HepG2 (cell line): ENCODE measurements around the gene FGD3. TPM values are rescaled to one million over a fixed set of nuclear protein-coding genes. Genes with fewer than 3 reads are reported as not detected.

ENCODE experiments used
- ATAC-seq: fragments of 200-7000 bp; cut with Tn5 transposase; 3 replicates; pipeline ENCODE4 v1.9.1; 2020; ENCODE audit warnings: mild to moderate bottlenecking, moderate library complexity
- BruUV-seq: library from RNA; stranded (reverse); fragments of 400-500 nt; replicated peaks from 2 replicates; lab custom pipeline; 2021; lab: Mats Ljungman, UMichigan
- CTCF ChIA-PET: fragments of 300-600 bp; formaldehyde crosslinking; extraction: SDS; loops from one replicate; lab custom pipeline; 2021; ENCODE audit warnings: low total read pairs, inconsistent platforms, low intra/inter-chr PET ratio; lab: Yijun Ruan, JAX
- POLR2A ChIA-PET: fragments of 350-600 bp; sonication (Branson Sonifier 250); formaldehyde crosslinking; loops from one replicate; lab custom pipeline; 2020; ENCODE audit warnings: antibody characterized with exemption, inconsistent platforms; lab: Yijun Ruan, JAX
- DNase-seq: peaks from one replicate; pipeline ENCODE4 v3.0.0-alpha.2; 2015; ENCODE audit warnings: low spot score
- FAIRE-seq: peaks from 3 replicates; lab custom pipeline; 2011; peaks lifted over from hg19 to GRCh38; lab: Jason Lieb, UNC
- H2AFZ ChIP-seq: one replicate; pipeline ENCODE4 v1.6.1; 2011; ENCODE audit warnings: low read length, inconsistent platforms
- H3K27ac ChIP-seq: fragments of 300-600 bp; 3 replicates; pipeline ENCODE4 v1.8.0; 2011; ENCODE audit warnings: mixed run types, mild to moderate bottlenecking, mixed read lengths, low read length, inconsistent platforms; ENCODE audit not compliant: insufficient read depth; ENCODE audit errors: extremely low read length
- H3K27me3 ChIP-seq, 2 experiments: fragments of 200-600 bp in 1 of 2; 2 replicates in 1 of 2; 3 replicates in 1 of 2; pipeline versions ENCODE4 v1.6.0 to v1.8.0; 2011; ENCODE audit warnings: low read length in 2 of 2, mild to moderate bottlenecking in 2 of 2, moderate library complexity in 2 of 2, inconsistent platforms in 1 of 2; ENCODE audit not compliant: insufficient read depth in 2 of 2, control insufficient read depth in 1 of 2
- H3K36me3 ChIP-seq, 2 experiments: fragments of 200-600 bp in 1 of 2; replicated peaks in 1 of 2; 2 replicates in 1 of 2; 3 replicates in 1 of 2; pipeline versions ENCODE4 v1.5.1 to v1.8.0; 2011; ENCODE audit warnings: low read length in 2 of 2, inconsistent platforms in 1 of 2; ENCODE audit not compliant: insufficient read depth in 2 of 2, control insufficient read depth in 1 of 2
- H3K4me1 ChIP-seq: 2 replicates; pipeline ENCODE4 v1.5.1; 2012; ENCODE audit warnings: low read length, inconsistent platforms; ENCODE audit not compliant: insufficient read depth
- H3K4me2 ChIP-seq: 2 replicates; pipeline ENCODE4 v1.6.0; 2011; ENCODE audit warnings: low read depth, low read length, inconsistent platforms
- H3K4me3 ChIP-seq, 3 experiments: fragments of 200-600 bp in 1 of 3; sonication (generic), shearing (Covaris generic) in 1 of 3; replicated peaks in 1 of 3; 2 replicates each; pipeline ENCODE4 v1.5.1; 2011 to 2016; ENCODE audit warnings: low read length in 3 of 3, inconsistent platforms in 2 of 3, low read depth in 2 of 3, mild to moderate bottlenecking in 2 of 3, control low read depth in 1 of 3, mixed read lengths in 1 of 3; ENCODE audit not compliant: insufficient read depth in 1 of 3
- H3K79me2 ChIP-seq: one replicate; pipeline ENCODE4 v1.6.1; 2011; ENCODE audit warnings: low read length, inconsistent platforms; ENCODE audit not compliant: insufficient read depth
- H3K9ac ChIP-seq: 2 replicates; pipeline ENCODE4 v1.6.0; 2011; ENCODE audit warnings: mild to moderate bottlenecking, low read depth, low read length, inconsistent platforms; ENCODE audit not compliant: insufficient read depth
- H3K9me3 ChIP-seq: 2 replicates; pipeline ENCODE4 v1.5.1; 2012; ENCODE audit warnings: mild to moderate bottlenecking, low read length
- H4K20me1 ChIP-seq: 2 replicates; pipeline ENCODE4 v1.6.0; 2011; ENCODE audit warnings: inconsistent platforms, mild to moderate bottlenecking, low read length, moderate library complexity; ENCODE audit not compliant: insufficient read depth
- KAT8 ChIP-seq: IDR thresholded peaks from 2 replicates; pipeline ENCODE4 v1.6.1; 2016; ENCODE audit warnings: missing genetic modification reagents, missing compliant biosample characterization
- SNAI1 ChIP-seq: sonication (generic); formaldehyde crosslinking; IDR thresholded peaks from 2 replicates; pipeline ENCODE4 v1.5.0; 2020; ENCODE audit warnings: mild to moderate bottlenecking, missing genetic modification reagents, borderline replicate concordance
- SP5 ChIP-seq: IDR thresholded peaks from 2 replicates; pipeline ENCODE4 v1.6.1; 2016; ENCODE audit warnings: low read depth, borderline replicate concordance
- U2AF1 ChIP-seq: fragments of 200-400 bp; formaldehyde crosslinking; optimal IDR thresholded peaks from 2 replicates; pipeline ENCODE3; 2017; ENCODE audit warnings: mild to moderate bottlenecking, low read depth, low read length
- ZNF3 ChIP-seq: IDR thresholded peaks from 2 replicates; pipeline ENCODE4 v1.7.0; 2017; ENCODE audit warnings: inconsistent platforms
- ZNF383 ChIP-seq: sonication (generic); formaldehyde crosslinking; IDR thresholded peaks from 2 replicates; pipeline ENCODE4 v1.4.0; 2020; ENCODE audit warnings: missing genetic modification reagents, mild to moderate bottlenecking, borderline replicate concordance
- ZNF572 ChIP-seq: sonication (generic); formaldehyde crosslinking; IDR thresholded peaks from 2 replicates; pipeline ENCODE4 v1.5.1; 2020; ENCODE audit warnings: mild to moderate bottlenecking, missing genetic modification reagents
- ZNF577 ChIP-seq: sonication (generic); formaldehyde crosslinking; IDR thresholded peaks from 2 replicates; pipeline ENCODE4 v1.4.0; 2020; ENCODE audit warnings: mild to moderate bottlenecking, low read depth, missing genetic modification reagents, borderline replicate concordance
- ZNF709 ChIP-seq: sonication (generic); formaldehyde crosslinking; IDR thresholded peaks from 2 replicates; pipeline ENCODE4 v1.5.0; 2020; ENCODE audit warnings: mild to moderate bottlenecking, missing genetic modification reagents
- ZNF792 ChIP-seq: IDR thresholded peaks from 2 replicates; pipeline ENCODE4 v1.6.1; 2016
- ZNF841 ChIP-seq: sonication (generic); formaldehyde crosslinking; IDR thresholded peaks from 2 replicates; pipeline ENCODE4 v1.8.1; 2023; ENCODE audit warnings: missing genetic modification reagents, borderline replicate concordance
- ZNF850 ChIP-seq: sonication (generic); formaldehyde crosslinking; conservative IDR thresholded peaks from 2 replicates; pipeline ENCODE4 v1.9.0; 2021; ENCODE audit warnings: mild to moderate bottlenecking, missing genetic modification reagents
- WGBS: methylation state at CpG from one replicate; pipeline ENCODE4 v1.1.6; 2017; ENCODE audit warnings: low lambda C conversion rate; 5-methylcytosine and 5-hydroxymethylcytosine counted together
- in situ Hi-C: cut with HindIII; loops from 2 replicates; pipeline ENCODE4 v1.10.0; 2017; ENCODE audit warnings: low pct_unique_long_range_greater_than_20kb; ENCODE audit not compliant: extremely low pct_ligation_motif_present
- intact Hi-C: fragments of 100-400 bp; cut with micrococcal nuclease; formaldehyde crosslinking; loops from one replicate; pipeline ENCODE4 v1.10.0; 2022; ENCODE audit not compliant: unreplicated experiment
- polyA plus RNA-seq, 8 experiments: library from polyadenylated mRNA; depleted of rRNA in 3 of 8; stranded (reverse) in 7 of 8; unstranded in 1 of 8; fragments of >200 nt; fragmentation: Illumina TruSeq in 4 of 8; extraction: Trizol in 4 of 8; gene quantifications; 2 replicates each; pipeline versions ENCODE4 v1.2.1 to v1.2.3, GENCODE V29; 2011 to 2016; ENCODE audit warnings: low read depth in 4 of 8, missing spikeins in 1 of 8, mixed read lengths in 1 of 8; ENCODE audit not compliant: insufficient read depth in 1 of 8
- total RNA-seq, 5 experiments: library from RNA; depleted of rRNA; stranded (reverse); fragments of >200 nt; fragmentation: Illumina TruSeq; extraction: Trizol; gene quantifications; 2 replicates each; pipeline ENCODE4 v1.2.3, GENCODE V29; 2016; ENCODE audit warnings: low read depth in 1 of 5
- TF ChIP-seq, protein P1 (sequence below): sonication (generic); formaldehyde crosslinking; IDR thresholded peaks from 2 replicates; pipeline ENCODE4 v1.5.0; 2020; ENCODE audit warnings: mild to moderate bottlenecking, missing genetic modification reagents
- TF ChIP-seq, protein P2 (sequence below): sonication (generic); formaldehyde crosslinking; IDR thresholded peaks from 2 replicates; pipeline ENCODE4 v1.5.0; 2020; ENCODE audit warnings: missing genetic modification reagents, mild to moderate bottlenecking, borderline replicate concordance
- TF ChIP-seq, protein P3 (sequence below): IDR thresholded peaks from 2 replicates; pipeline ENCODE4 v1.6.1; 2016; ENCODE audit warnings: missing compliant biosample characterization, missing genetic modification reagents, borderline replicate concordance
- TF ChIP-seq, protein P4 (sequence below): sonication (generic); formaldehyde crosslinking; conservative IDR thresholded peaks from 2 replicates; pipeline ENCODE4 v1.8.0; 2022; ENCODE audit warnings: mild to moderate bottlenecking, moderate library complexity, missing genetic modification reagents
- TF ChIP-seq, protein P5 (sequence below): IDR thresholded peaks from 2 replicates; pipeline ENCODE4 v1.6.1; 2016; ENCODE audit warnings: low read depth, borderline replicate concordance

FGD3 gene
- total and polyA plus RNA-seq, 2 of the 13 experiments (the other 11 are each of a cell fraction or from before 2014, with no cell fraction given), result 0.53 to 1.1 TPM

DNA sequence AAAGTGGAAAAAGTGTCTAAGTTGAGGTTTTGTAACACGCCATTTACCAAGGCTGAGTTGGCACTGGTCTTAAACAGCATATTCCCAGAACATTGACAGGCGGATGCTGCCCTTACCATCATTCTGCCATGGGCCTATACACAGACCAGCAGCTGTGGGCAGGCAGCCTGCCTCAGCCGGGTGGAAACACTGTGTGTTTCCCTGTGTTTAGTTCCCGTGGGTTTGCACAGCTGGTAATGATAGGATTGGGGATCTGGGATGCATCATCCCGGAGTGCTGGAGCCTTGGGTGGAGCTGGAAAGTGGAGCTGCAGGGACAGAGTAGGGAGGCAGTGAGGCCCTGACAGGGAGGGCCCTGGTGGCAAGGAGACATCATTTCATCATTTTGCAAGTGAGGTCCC is 5.5 kb upstream of the FGD3 start:
- Histone ChIP-seq H2AFZ (no peak overlapping the region), H3K4me1 (peaks cover 3% of the 10 kb centered on the region), H4K20me1 (no peaks in the 10 kb centered on the region), H3K27ac (no peak overlapping the region), H3K27me3 (peaks cover 1 to 22% of the 10 kb centered on the region in 2 experiments), H3K9ac (no peak overlapping the region)
- intact Hi-C loops, result no loop called here
- no peak for DNase-seq
- POLR2A ChIA-PET, result no interaction called here
- TF ChIP-seq SNAI1 (CRISPR knock-in tag), result no peak
- TF ChIP-seq KAT8, result no peak
- TF ChIP-seq, protein P1, sequence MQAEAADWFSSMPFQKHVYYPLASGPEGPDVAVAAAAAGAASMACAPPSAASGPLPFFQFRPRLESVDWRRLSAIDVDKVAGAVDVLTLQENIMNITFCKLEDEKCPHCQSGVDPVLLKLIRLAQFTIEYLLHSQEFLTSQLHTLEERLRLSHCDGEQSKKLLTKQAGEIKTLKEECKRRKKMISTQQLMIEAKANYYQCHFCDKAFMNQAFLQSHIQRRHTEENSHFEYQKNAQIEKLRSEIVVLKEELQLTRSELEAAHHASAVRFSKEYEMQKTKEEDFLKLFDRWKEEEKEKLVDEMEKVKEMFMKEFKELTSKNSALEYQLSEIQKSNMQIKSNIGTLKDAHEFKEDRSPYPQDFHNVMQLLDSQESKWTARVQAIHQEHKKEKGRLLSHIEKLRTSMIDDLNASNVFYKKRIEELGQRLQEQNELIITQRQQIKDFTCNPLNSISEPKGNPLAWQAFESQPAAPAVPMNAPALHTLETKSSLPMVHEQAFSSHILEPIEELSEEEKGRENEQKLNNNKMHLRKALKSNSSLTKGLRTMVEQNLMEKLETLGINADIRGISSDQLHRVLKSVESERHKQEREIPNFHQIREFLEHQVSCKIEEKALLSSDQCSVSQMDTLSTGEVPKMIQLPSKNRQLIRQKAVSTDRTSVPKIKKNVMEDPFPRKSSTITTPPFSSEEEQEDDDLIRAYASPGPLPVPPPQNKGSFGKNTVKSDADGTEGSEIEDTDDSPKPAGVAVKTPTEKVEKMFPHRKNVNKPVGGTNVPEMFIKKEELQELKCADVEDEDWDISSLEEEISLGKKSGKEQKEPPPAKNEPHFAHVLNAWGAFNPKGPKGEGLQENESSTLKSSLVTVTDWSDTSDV (CRISPR knock-in tag), result no peak
- TF ChIP-seq SP5 (CRISPR knock-in tag), result no peak
- TF ChIP-seq, protein P2, sequence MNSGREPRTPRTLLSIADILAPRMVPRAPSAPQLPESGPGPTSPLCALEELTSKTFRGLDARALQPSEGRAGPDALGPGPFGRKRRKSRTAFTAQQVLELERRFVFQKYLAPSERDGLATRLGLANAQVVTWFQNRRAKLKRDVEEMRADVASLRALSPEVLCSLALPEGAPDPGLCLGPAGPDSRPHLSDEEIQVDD (CRISPR knock-in tag), result no peak
- TF ChIP-seq U2AF1, result no peak
- no peak for TF ChIP-seq ZNF850
- TF ChIP-seq ZNF383 (CRISPR knock-in tag), result no peak
- no peak for TF ChIP-seq ZNF709
- no peak for TF ChIP-seq ZNF572 (CRISPR knock-in tag)
- TF ChIP-seq ZNF3 (CRISPR knock-in tag), result no peak
- TF ChIP-seq, protein P3, sequence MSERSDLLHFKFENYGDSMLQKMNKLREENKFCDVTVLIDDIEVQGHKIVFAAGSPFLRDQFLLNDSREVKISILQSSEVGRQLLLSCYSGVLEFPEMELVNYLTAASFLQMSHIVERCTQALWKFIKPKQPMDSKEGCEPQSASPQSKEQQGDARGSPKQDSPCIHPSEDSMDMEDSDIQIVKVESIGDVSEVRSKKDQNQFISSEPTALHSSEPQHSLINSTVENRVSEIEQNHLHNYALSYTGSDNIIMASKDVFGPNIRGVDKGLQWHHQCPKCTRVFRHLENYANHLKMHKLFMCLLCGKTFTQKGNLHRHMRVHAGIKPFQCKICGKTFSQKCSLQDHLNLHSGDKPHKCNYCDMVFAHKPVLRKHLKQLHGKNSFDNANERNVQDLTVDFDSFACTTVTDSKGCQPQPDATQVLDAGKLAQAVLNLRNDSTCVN (CRISPR knock-in tag), result no peak
- TF ChIP-seq ZNF792 (CRISPR knock-in tag), result no peak
- TF ChIP-seq ZNF841 (CRISPR knock-in tag), result no peak
- no peak for TF ChIP-seq ZNF577 (CRISPR knock-in tag)
- TF ChIP-seq, protein P4, sequence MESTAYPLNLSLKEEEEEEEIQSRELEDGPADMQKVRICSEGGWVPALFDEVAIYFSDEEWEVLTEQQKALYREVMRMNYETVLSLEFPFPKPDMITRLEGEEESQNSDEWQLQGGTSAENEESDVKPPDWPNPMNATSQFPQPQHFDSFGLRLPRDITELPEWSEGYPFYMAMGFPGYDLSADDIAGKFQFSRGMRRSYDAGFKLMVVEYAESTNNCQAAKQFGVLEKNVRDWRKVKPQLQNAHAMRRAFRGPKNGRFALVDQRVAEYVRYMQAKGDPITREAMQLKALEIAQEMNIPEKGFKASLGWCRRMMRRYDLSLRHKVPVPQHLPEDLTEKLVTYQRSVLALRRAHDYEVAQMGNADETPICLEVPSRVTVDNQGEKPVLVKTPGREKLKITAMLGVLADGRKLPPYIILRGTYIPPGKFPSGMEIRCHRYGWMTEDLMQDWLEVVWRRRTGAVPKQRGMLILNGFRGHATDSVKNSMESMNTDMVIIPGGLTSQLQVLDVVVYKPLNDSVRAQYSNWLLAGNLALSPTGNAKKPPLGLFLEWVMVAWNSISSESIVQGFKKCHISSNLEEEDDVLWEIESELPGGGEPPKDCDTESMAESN, result no peak
- TF ChIP-seq, protein P5, sequence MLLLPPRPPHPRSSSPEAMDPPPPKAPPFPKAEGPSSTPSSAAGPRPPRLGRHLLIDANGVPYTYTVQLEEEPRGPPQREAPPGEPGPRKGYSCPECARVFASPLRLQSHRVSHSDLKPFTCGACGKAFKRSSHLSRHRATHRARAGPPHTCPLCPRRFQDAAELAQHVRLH (CRISPR knock-in tag), result no peak
- TF ChIP-seq, all 625 proteins: peak for 0
- Histone ChIP-seq H3K79me2 (no peaks in the 10 kb centered on the region), H3K4me2 (no peak overlapping the region), H3K9me3 (no peaks in the 10 kb centered on the region), H3K36me3 (no peaks in the 10 kb centered on the region), H3K4me3 (no peak overlapping the region)
- BruUV-seq, result no TSS peak
- in situ Hi-C loops, result no loop called here
- FAIRE-seq, result no peak
- CTCF ChIA-PET, result no interaction called here
- 25% methylated on average over 5 of the region's 5 CpGs for WGBS
- ATAC-seq, result no peak
